ENCODE results near the gene ENPP3.

Gene ENPP3

GRCh38 chr6:131765081-131765803 is 128.1 kb downstream of the ENPP3 start:
- DNase-seq (ENCODE audit: low read depth, low spot score): no peak

DNA sequence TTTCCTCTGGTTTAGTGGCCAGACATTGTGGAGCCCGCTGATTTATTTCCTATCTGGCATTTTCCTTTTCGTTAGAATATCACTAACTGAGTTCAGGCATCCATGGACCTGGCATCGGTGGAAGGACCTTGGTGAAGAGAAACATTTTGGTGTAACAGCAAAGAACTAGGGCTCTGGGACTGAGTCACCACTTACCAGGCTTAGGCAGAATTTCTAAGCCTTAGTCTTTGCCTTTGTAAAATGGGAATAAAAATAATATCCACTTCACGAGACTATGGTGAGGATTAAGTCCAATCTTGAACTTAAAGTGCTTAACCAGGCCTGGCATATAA is 128.7 kb downstream of the ENPP3 start:
- DNase-seq (ENCODE audit: low read depth, low spot score): no peak

DNA sequence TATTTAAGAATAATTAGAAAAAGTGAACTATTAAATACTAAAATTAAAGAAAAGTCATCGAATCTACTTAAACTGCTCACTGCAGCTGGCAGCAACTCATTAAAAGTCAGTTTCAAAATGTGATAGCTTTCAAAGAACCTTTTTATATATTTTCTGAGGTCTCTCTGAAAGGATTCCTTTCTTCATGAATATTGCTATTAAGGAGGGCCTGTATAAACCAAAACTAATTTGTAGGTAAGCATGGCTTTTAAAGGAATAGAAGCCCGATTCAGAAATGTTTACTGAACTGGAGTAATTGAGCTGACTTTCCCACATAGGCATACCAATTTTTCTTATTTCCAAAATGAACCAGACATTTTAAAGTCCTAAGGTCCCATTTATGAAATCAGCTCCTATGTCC is 129.5 kb downstream of the ENPP3 start:
- DNase-seq (ENCODE audit: low read depth, low spot score): no peak

GRCh38 chr6:131768964-131769363 is 131.9 kb downstream of the ENPP3 start:
- no peak for DNase-seq (ENCODE audit: low read depth, low spot score)

- no peak for DNase-seq (ENCODE audit: low read depth, low spot score)
These were observed 132.5 kb downstream of the ENPP3 start for GRCh38 chr6:131769385-131770141.

GRCh38 chr6:131770776-131771175 is 133.7 kb downstream of the ENPP3 start:
- DNase-seq (ENCODE audit: low read depth, low spot score): no peak

- no peak for DNase-seq (ENCODE audit: low read depth, low spot score)
These were observed 136.3 kb downstream of the ENPP3 start for GRCh38 chr6:131773284-131773950.

DNA sequence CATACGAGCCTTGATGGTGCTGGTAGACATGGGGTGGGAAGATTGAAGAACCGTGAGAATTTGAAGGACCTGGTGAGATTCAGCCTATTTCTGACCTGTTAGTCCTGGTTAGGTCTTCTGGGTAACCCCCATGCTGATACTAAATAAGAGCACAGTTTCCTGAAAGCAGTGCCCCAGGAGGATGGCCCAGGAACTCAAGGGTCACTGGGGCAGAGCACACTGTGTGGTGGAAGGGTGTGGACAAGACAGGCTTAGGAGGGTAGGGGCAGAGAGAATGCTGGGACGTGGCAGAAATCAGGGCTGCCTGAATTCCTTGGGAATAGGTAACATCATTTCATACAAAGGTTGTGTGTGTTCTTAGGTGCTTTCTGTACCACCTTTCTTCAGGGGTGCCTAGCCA is 138.8 kb downstream of the ENPP3 start:
- no peak for DNase-seq (ENCODE audit: low read depth, low spot score)

GRCh38 chr6:131776985-131777384 is 139.9 kb downstream of the ENPP3 start:
- no peak for DNase-seq (ENCODE audit: low read depth, low spot score)

DNA sequence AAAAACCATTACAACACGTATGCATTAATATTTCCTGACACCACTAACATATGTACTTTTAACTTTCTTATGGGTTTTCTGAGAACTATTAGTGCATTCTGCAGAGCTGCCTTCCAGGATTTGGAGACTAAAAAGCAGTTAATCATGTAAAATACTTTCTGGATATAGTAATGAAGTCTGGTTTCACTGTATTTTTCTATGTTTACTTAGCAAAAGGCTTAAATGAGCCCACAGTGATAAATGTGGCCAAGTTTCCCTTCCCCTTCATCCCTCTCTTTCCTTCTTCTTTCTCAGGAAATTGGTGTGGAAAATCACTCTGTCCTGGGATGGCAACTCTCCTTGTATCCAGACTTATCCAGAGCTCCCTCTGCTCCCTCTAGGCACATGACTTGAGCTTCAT is 141.1 kb downstream of the ENPP3 start:
- no peak for DNase-seq (ENCODE audit: low read depth, low spot score)

DNA sequence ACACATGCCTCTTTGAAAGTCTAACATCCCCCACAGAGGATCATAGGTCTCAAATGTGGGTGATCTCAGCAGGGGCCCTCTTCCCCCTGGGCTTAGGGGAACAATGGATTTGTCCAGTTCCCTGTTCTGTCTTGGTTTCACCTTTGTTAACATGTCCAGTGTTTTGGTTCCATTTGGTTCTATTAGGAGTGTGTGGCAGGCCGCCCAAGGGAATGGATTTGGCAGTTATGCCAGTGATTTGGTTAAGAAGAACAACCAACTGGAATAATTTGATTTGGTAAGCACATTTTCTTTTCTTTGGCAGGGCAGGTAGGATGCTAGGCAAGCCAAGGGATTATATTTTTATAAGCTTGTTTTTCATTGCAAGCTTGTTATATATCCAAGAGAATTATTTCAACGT is 142.2 kb downstream of the ENPP3 start:
- DNase-seq (ENCODE audit: low read depth, low spot score): no peak

GRCh38 chr6:131780600-131780999 is 143.5 kb downstream of the ENPP3 start:
- no peak for DNase-seq (ENCODE audit: low read depth, low spot score)

GRCh38 chr6:131781687-131782086 is 144.6 kb downstream of the ENPP3 start:
- no peak for DNase-seq (ENCODE audit: low read depth, low spot score)

- DNase-seq (ENCODE audit: low read depth, low spot score): no peak
These were observed 145.7 kb downstream of the ENPP3 start for GRCh38 chr6:131782764-131783163.

DNA sequence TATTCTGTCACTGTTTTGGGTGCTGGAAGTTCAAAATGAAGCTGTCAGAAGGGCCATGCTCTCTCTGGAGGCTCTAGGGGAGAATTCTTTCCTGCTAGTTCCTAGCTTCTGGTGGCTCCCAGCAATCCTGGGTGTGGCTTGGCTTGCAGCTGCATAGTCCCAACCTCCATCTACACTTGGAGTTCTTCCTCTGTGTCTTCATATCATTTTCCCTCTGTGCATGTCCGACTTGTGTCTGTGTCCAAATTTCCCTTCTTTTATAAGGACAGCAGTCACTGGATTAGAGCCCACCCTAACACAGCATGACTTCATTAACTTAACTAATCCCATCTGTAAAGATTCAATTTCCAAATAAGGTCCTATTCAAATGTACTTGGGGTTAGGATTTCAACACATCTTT is 147.5 kb downstream of the ENPP3 start:
- DNase-seq (ENCODE audit: low read depth, low spot score): no peak

GRCh38 chr6:131787079-131787478 is 150.0 kb downstream of the ENPP3 start:
- DNase-seq (ENCODE audit: low read depth, low spot score): no peak

DNA sequence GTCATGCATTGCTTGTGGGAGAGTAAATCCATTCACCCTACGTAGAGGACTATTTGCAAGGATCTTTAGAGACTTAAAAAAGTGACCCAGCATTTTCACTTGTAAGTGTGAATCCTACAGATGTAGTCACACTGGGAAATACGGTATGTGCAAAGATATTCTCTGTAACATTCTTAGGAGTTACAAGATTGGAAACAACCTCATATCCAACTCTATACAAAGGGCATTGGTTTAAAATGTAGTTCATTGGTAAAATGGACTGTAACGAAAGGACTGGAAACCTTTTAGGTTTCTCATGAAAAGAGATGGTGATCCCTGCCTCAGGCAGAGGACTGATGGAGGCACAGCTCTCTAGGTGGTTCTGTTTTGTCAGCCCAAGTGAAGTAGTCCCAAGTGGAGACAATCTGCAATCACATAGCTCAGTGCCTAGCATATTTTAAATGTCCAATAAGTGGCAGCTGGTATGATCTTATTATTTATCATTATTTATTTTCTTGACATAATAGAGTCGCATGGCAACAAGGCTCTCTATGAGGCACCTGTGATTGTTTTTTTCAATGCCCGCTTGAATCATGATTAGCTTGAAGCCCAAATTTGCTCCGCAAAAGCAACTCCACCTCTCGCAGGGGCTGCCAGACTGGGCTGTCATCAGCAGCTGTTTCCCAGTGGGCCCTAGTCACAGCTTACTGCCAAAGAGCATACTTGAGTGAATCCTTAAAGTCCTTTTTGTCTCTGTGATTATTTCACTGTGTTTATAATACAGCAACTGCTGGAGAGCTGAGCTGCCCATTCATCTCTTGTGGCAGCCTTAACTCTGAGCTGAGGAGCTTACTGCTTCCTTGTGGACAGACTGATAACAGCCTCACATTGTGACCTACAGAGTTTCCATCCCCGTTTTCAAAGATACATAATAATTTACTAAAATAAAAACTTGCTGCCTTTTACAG is 150.9 kb downstream of the ENPP3 start:
- no peak for DNase-seq (ENCODE audit: low read depth, low spot score)

DNA sequence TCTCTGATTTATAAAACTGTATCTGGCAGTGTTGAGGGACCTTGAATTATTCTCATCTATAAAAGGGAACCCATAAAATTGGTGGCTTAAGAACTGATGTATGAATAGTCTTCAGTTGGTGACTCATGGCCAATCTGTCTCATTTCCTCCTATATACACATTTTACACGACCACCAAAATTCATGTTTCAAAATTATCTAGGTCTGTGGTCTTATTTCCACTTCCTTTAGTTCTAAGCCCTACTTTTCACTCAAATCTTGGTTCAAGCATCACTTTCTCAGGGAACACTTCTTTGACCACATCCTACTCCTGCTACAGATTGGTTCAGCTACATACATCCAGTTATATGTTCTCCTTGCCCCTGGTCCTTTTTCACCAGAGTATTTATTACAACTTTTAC is 152.1 kb downstream of the ENPP3 start:
- DNase-seq (ENCODE audit: low read depth, low spot score): no peak

- DNase-seq (ENCODE audit: low read depth, low spot score): no peak
These were observed 154.4 kb downstream of the ENPP3 start for GRCh38 chr6:131791476-131791875.

DNA sequence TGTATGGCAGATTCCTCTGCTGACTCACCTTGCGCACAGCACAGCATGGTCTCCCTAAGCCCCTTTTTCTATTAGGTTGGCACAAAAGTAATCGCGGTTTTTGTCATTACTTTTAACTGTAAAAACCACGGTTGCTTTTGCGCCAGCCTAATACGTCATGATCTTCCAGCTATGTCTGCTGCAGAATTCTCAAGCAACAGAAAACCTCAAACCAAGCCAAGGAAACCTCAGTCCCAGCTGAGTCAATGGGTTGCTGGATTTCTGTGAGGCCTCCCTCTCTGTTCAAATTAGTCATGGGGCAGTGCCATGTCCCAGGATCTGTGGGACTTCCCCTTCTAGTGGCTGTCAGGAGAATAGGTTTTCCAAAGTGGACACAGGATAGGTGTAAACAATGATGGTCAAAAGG is 155.0 kb downstream of the ENPP3 start:
- DNase-seq (ENCODE audit: low read depth, low spot score): no peak

- no peak for DNase-seq (ENCODE audit: low read depth, low spot score)
These were observed 158.3 kb downstream of the ENPP3 start for GRCh38 chr6:131795366-131795765.
